8988T (cell line): ENCODE measurements around the gene OPCML.

Experiments
- DNase-seq: peaks from one replicate; pipeline ENCODE4 v3.0.0; 2011

Gene OPCML

GRCh38 chr11:133163463-133164419, 368.6 kb downstream of the OPCML start:
- no peak for DNase-seq

GRCh38 chr11:133162227-133162626, 370.1 kb downstream of the OPCML start:
- DNase-seq, result no peak

- DNase-seq, result no peak
These were observed 371.5 kb downstream of the OPCML start for GRCh38 chr11:133160754-133161153.

GRCh38 chr11:133156986-133157745, 375.1 kb downstream of the OPCML start:
- no peak for DNase-seq

GRCh38 chr11:133154781-133155180, 377.5 kb downstream of the OPCML start:
- no peak for DNase-seq

- no peak for DNase-seq
These were observed 378.2 kb downstream of the OPCML start for GRCh38 chr11:133154076-133154475.

- no peak for DNase-seq
These were observed 379.3 kb downstream of the OPCML start for GRCh38 chr11:133153031-133153430.

GRCh38 chr11:133149698-133150097, 382.6 kb downstream of the OPCML start:
- DNase-seq, result no peak

GRCh38 chr11:133147625-133148024, 384.7 kb downstream of the OPCML start:
- no peak for DNase-seq

- DNase-seq, result no peak
These were observed 385.5 kb downstream of the OPCML start for GRCh38 chr11:133146697-133147306.

GRCh38 chr11:133137939-133138338, 394.4 kb downstream of the OPCML start:
- DNase-seq, result no peak

- DNase-seq, result no peak
These were observed 395.0 kb downstream of the OPCML start for GRCh38 chr11:133137270-133137669.

GRCh38 chr11:133136376-133136775, 395.9 kb downstream of the OPCML start:
- DNase-seq, result no peak

GRCh38 chr11:133134314-133135173, 397.8 kb downstream of the OPCML start:
- DNase-seq, result no peak

GRCh38 chr11:133133606-133134005, 398.7 kb downstream of the OPCML start:
- DNase-seq, result no peak

GRCh38 chr11:133133050-133133449, 399.3 kb downstream of the OPCML start:
- no peak for DNase-seq

- no peak for DNase-seq
These were observed 404.6 kb downstream of the OPCML start for GRCh38 chr11:133127741-133128140.

- DNase-seq, result no peak
These were observed 408.5 kb downstream of the OPCML start for GRCh38 chr11:133123796-133124195.

GRCh38 chr11:133123366-133123765, 408.9 kb downstream of the OPCML start:
- DNase-seq, result no peak

GRCh38 chr11:133122256-133122655, 410.0 kb downstream of the OPCML start:
- no peak for DNase-seq

- no peak for DNase-seq
These were observed 413.6 kb downstream of the OPCML start for GRCh38 chr11:133118563-133119268.

GRCh38 chr11:133115099-133115498, 417.2 kb downstream of the OPCML start:
- no peak for DNase-seq
